ENCODE measurements around the gene RCC2. TPM values are rescaled to one million over a fixed set of nuclear protein-coding genes. Genes with fewer than 3 reads are reported as not detected.
A peak's percentile ranks its signal among the peaks of the same experiment; 100 is the strongest.

The RCC2 gene
- polyA plus RNA-seq, 2 of the 4 experiments (the other 2 are of a cell fraction): 60.9 to 90.0 TPM

DNA sequence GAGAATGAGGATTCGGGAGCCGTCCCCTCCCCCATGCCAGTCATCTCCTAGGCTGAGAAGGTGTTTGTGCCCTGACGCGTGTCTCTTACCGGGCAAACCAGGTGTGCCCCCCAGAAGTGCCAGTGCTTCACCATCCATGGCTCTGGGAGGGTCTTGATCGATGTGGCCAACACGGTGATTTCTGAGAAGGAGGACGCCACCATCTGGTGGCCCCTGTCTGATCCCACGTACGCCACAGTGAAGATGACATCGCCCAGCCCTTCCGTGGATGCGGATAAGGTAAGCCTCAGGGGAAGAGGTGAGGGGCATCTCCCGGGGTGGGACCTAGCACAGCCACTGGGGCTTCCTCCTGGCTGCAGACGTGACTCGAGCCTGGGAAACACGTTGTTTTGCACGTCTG, 66.5 kb downstream of the RCC2 start:
- Histone ChIP-seq H3K27ac (no peak overlapping the region), H3K4me1 (no peaks in the 10 kb centered on the region; the same call in 2 of the 3 replicates), H3K4me2 (no peak overlapping the region), H3K9me3 (no peaks in the 10 kb centered on the region), H3K4me3 (no peak overlapping the region)
- DNase-seq (ENCODE audit: low read depth in 1 of 2, low spot score in 1 of 2): no peak
- 80% methylated on average over 15 of the region's 18 CpGs for WGBS (ENCODE audit: missing lambda C conversion rate)
- no peak for FAIRE-seq
- ChIA-PET POLR2A (no interaction called here), CTCF (interaction anchor here (0.6 kb wide), 1 partner anchor 97 kb away, joined by 3 read pairs; no protein-coding TSS in a partner anchor)
- 0 out of 5 replicates have a peak, but pooled peaks of 1 of the 2 experiments have one; percentile 2 for TF ChIP-seq RAD21 (conservative IDR thresholded peaks at IDR 0.05 in 1 of 2, IDR thresholded peaks at IDR 0.05 in 1 of 2)
- no peak for TF ChIP-seq NFE2L2 (conservative IDR thresholded peaks at IDR 0.05; ENCODE audit: low read length)
- no peak for ATAC-seq

DNA sequence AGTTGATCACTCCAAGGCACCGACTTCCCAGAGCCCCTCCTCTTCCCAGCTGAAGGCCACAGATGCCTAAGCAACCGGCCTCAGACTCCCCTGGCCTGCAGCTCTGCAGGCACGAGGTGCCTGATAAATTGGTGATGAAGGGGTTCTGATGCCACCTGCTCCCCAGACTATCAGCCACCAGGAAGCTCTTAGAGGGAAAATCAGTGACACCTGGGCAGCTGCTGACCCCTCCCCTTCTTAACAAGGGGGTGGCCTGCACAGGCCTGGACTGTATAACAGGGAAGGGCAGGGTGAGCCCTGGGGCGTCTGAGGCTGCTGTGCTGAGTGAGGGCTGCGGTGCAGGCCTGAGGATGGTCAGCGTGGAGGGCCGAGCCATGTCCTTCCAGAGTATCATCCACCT, 67.6 kb downstream of the RCC2 start, which contains the start of gene PADI6:
Gene PADI6, plus strand, starts transcription at position 301 of the 400 bp plus-strand sequence. Its CDS starts 50 bp downstream, at position 351.
- FAIRE-seq (no peak), ATAC-seq (0 out of 6 replicates have a peak, but pooled peaks of 1 of the 2 experiments have one; percentile 27), DNase-seq (ENCODE audit: low read depth in 1 of 2, low spot score in 1 of 2) (no peak)
- Histone ChIP-seq H3K9me3 (no peaks in the 10 kb centered on the region), H3K4me2 (no peak within 1 kb of the TSS), H3K4me1 (no peaks in the 10 kb centered on the region; the same call in 2 of the 3 replicates), H3K4me3 (no peak within 1 kb of the TSS), H3K27ac (0 out of 6 replicates have a peak within 1 kb of the TSS, but pooled peaks of 1 of the 2 experiments have one; percentile 9)
- 64% methylated on average over 3 of the region's 7 CpGs for WGBS (ENCODE audit: missing lambda C conversion rate)
- ChIA-PET POLR2A (no interaction called here), CTCF (interaction anchor here (0.6 to 2.2 kb wide), 12 partner anchors 11 to 1423 kb away, joined by 3 to 11 read pairs (median 4); no protein-coding TSS in a partner anchor)
- TF ChIP-seq CHD2 (IDR thresholded peaks at IDR 0.05; ENCODE audit: low read length, partially characterized antibody): no peak
- TF ChIP-seq RNF2 (IDR thresholded peaks at IDR 0.05; ENCODE audit: borderline replicate concordance, low read depth): no peak
- no peak for TF ChIP-seq GATA3 (IDR thresholded peaks at IDR 0.05; ENCODE audit: borderline replicate concordance)
- TF ChIP-seq, protein P1, sequence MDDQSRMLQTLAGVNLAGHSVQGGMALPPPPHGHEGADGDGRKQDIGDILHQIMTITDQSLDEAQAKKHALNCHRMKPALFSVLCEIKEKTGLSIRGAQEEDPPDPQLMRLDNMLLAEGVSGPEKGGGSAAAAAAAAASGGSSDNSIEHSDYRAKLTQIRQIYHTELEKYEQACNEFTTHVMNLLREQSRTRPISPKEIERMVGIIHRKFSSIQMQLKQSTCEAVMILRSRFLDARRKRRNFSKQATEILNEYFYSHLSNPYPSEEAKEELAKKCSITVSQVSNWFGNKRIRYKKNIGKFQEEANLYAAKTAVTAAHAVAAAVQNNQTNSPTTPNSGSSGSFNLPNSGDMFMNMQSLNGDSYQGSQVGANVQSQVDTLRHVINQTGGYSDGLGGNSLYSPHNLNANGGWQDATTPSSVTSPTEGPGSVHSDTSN (IDR thresholded peaks at IDR 0.05): no peak
- TF ChIP-seq NR3C1 (IDR thresholded peaks at IDR 0.05): no peak
- TF ChIP-seq, protein P2, sequence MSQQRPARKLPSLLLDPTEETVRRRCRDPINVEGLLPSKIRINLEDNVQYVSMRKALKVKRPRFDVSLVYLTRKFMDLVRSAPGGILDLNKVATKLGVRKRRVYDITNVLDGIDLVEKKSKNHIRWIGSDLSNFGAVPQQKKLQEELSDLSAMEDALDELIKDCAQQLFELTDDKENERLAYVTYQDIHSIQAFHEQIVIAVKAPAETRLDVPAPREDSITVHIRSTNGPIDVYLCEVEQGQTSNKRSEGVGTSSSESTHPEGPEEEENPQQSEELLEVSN (IDR thresholded peaks at IDR 0.05; ENCODE audit: borderline replicate concordance, low read depth): no peak
- TF ChIP-seq USF2 (IDR thresholded peaks at IDR 0.05): no peak
- no peak for TF ChIP-seq RAD21 (conservative IDR thresholded peaks at IDR 0.05 in 1 of 2, IDR thresholded peaks at IDR 0.05 in 1 of 2)
- no peak for TF ChIP-seq MAZ (IDR thresholded peaks at IDR 0.05; ENCODE audit: borderline replicate concordance, low read depth, low read length)
- TF ChIP-seq RARB (CRISPR knock-in tag; IDR thresholded peaks at IDR 0.05): no peak

GRCh38 chr1:17370618-17371017, 68.9 kb downstream of the RCC2 start:
- Histone ChIP-seq H3K4me1 (no peaks in the 10 kb centered on the region; the same call in 2 of the 3 replicates), H3K9me3 (no peaks in the 10 kb centered on the region), H3K27ac (no peak overlapping the region), H3K4me2 (no peak overlapping the region), H3K4me3 (no peak overlapping the region)
- 54% methylated on average over 2 of the region's 2 CpGs for WGBS (ENCODE audit: missing lambda C conversion rate)
- FAIRE-seq (no peak), ATAC-seq (peak; percentile 76 to 80; a peak in 5 of 6 replicates), DNase-seq (ENCODE audit: low read depth in 1 of 2, low spot score in 1 of 2) (peak; percentile 42 to 64)
- POLR2A ChIA-PET: no interaction called here
- CTCF ChIA-PET: interaction anchor here (0.6 to 2.2 kb wide), 14 partner anchors 17 to 308 kb away, joined by 3 to 11 read pairs (median 3); no protein-coding TSS in a partner anchor
- TF ChIP-seq MYC (IDR thresholded peaks at IDR 0.05; ENCODE audit: borderline replicate concordance, low read length) (no peak), ZNF302 (CRISPR knock-in tag; IDR thresholded peaks at IDR 0.05) (no peak), FOSL2 (IDR thresholded peaks at IDR 0.05) (no peak), FOSL2 (CRISPR knock-in tag; IDR thresholded peaks at IDR 0.05) (no peak), FOSB (CRISPR knock-in tag; IDR thresholded peaks at IDR 0.05) (no peak), RAD21 (conservative IDR thresholded peaks at IDR 0.05 in 1 of 2, IDR thresholded peaks at IDR 0.05 in 1 of 2) (peak in 1 of 2 experiments; percentile 52; a peak in 3 of 5 replicates), NR3C1 (IDR thresholded peaks at IDR 0.05) (no peak)
- TF ChIP-seq, protein P3, sequence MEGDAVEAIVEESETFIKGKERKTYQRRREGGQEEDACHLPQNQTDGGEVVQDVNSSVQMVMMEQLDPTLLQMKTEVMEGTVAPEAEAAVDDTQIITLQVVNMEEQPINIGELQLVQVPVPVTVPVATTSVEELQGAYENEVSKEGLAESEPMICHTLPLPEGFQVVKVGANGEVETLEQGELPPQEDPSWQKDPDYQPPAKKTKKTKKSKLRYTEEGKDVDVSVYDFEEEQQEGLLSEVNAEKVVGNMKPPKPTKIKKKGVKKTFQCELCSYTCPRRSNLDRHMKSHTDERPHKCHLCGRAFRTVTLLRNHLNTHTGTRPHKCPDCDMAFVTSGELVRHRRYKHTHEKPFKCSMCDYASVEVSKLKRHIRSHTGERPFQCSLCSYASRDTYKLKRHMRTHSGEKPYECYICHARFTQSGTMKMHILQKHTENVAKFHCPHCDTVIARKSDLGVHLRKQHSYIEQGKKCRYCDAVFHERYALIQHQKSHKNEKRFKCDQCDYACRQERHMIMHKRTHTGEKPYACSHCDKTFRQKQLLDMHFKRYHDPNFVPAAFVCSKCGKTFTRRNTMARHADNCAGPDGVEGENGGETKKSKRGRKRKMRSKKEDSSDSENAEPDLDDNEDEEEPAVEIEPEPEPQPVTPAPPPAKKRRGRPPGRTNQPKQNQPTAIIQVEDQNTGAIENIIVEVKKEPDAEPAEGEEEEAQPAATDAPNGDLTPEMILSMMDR (IDR thresholded peaks at IDR 0.05): peak; percentile 22; the same call in 1 of the 3 replicates
